Trophoblast cell (in vitro differentiated cells and primary cell): ENCODE data around the gene RPF1.

ENCODE experiments used
- DNase-seq, 2 donors: peaks; one replicate each; pipeline ENCODE4 v3.0.0-alpha.2; 2016
- H2AFZ ChIP-seq: 2 replicates; pipeline ENCODE4 v1.6.1; 2013; ENCODE audit warnings: low read length, moderate library complexity, mild to moderate bottlenecking; ENCODE audit not compliant: insufficient read depth, poor library complexity
- H2AK5ac ChIP-seq: 2 replicates; pipeline ENCODE4 v1.6.1; 2013; ENCODE audit warnings: mild to moderate bottlenecking, low read length
- H2BK120ac ChIP-seq: 2 replicates; pipeline ENCODE4 v1.6.1; 2013; ENCODE audit warnings: low read length, mild to moderate bottlenecking, moderate library complexity; ENCODE audit not compliant: insufficient read depth, poor library complexity
- H2BK12ac ChIP-seq: 2 replicates; pipeline ENCODE4 v1.6.1; 2013; ENCODE audit warnings: mild to moderate bottlenecking, low read length, moderate library complexity
- H2BK5ac ChIP-seq: 2 replicates; pipeline ENCODE4 v1.6.1; 2013; ENCODE audit warnings: low read length, low read depth, moderate library complexity, mild to moderate bottlenecking; ENCODE audit not compliant: poor library complexity
- H3K14ac ChIP-seq: 2 replicates; pipeline ENCODE4 v1.6.1; 2013; ENCODE audit warnings: mild to moderate bottlenecking, low read length
- H3K18ac ChIP-seq: 2 replicates; pipeline ENCODE4 v1.6.1; 2013; ENCODE audit warnings: mild to moderate bottlenecking, low read length
- H3K23ac ChIP-seq: 2 replicates; pipeline ENCODE4 v1.6.1; 2013; ENCODE audit warnings: low read length
- H3K27ac ChIP-seq: 2 replicates; pipeline ENCODE4 v1.5.1; 2013; ENCODE audit warnings: low read depth, mild to moderate bottlenecking, inconsistent platforms, low read length, moderate library complexity
- H3K27me3 ChIP-seq: 2 replicates; pipeline ENCODE4 v1.6.1; 2013; ENCODE audit warnings: inconsistent platforms, mild to moderate bottlenecking, low read length, moderate library complexity; ENCODE audit not compliant: insufficient read depth
- H3K36me3 ChIP-seq, 2 experiments: 1 replicate in 1 of 2; 2 replicates in 1 of 2; pipeline ENCODE4 v1.6.1; 2013; ENCODE audit warnings: low read length in 2 of 2, mild to moderate bottlenecking in 2 of 2, moderate library complexity in 1 of 2; ENCODE audit not compliant: insufficient read depth in 2 of 2, control insufficient read depth in 1 of 2
- H3K4ac ChIP-seq: 2 replicates; pipeline ENCODE4 v1.6.1; 2013; ENCODE audit warnings: low read depth, mild to moderate bottlenecking, low read length, moderate library complexity
- H3K4me1 ChIP-seq, 2 experiments: 1 replicate in 1 of 2; 2 replicates in 1 of 2; pipeline ENCODE4 v1.6.1; 2013; ENCODE audit warnings: low read length in 2 of 2, mild to moderate bottlenecking in 2 of 2, moderate library complexity in 1 of 2; ENCODE audit not compliant: insufficient read depth in 2 of 2, control insufficient read depth in 1 of 2
- H3K4me2 ChIP-seq: 2 replicates; pipeline ENCODE4 v1.6.1; 2013; ENCODE audit warnings: inconsistent platforms, mild to moderate bottlenecking, low read length, moderate library complexity
- H3K4me3 ChIP-seq: 2 replicates; pipeline ENCODE4 v1.5.1; 2013; ENCODE audit warnings: mild to moderate bottlenecking, low read depth, low read length, inconsistent platforms
- H3K79me1 ChIP-seq: one replicate; pipeline ENCODE4 v1.6.1; 2013; ENCODE audit warnings: low read length
- H3K79me2 ChIP-seq: 2 replicates; pipeline ENCODE4 v1.6.1; 2013; ENCODE audit warnings: low read length, mild to moderate bottlenecking; ENCODE audit not compliant: control insufficient read depth, insufficient read depth, poor library complexity
- H3K9ac ChIP-seq: 2 replicates; pipeline ENCODE4 v1.6.1; 2013; ENCODE audit warnings: mild to moderate bottlenecking, low read length
- H3K9me3 ChIP-seq: 2 replicates; pipeline ENCODE4 v1.6.1; 2013; ENCODE audit warnings: low read depth, mild to moderate bottlenecking, control low read depth, inconsistent platforms, low read length; ENCODE audit not compliant: insufficient read depth
- H4K12ac ChIP-seq: 2 replicates; pipeline ENCODE4 v1.6.1; 2013; ENCODE audit warnings: low read depth, mild to moderate bottlenecking, low read length, moderate library complexity
- H4K8ac ChIP-seq: 2 replicates; pipeline ENCODE4 v1.6.1; 2013; ENCODE audit warnings: low read depth, mild to moderate bottlenecking, low read length, moderate library complexity
- H4K91ac ChIP-seq: one replicate; pipeline ENCODE4 v1.6.1; 2013; ENCODE audit warnings: low read depth, mild to moderate bottlenecking, low read length, moderate library complexity
- WGBS: extraction: QIAGEN DNeasy Blood & Tissue Kit; methylation state at CpG from one replicate; pipeline ENCODE4 v1.1.7; 2013; ENCODE audit warnings: missing lambda C conversion rate; ENCODE audit not compliant: insufficient read length, insufficient coverage; ENCODE audit errors: extremely low coverage; 5-methylcytosine and 5-hydroxymethylcytosine counted together

Gene RPF1

DNA sequence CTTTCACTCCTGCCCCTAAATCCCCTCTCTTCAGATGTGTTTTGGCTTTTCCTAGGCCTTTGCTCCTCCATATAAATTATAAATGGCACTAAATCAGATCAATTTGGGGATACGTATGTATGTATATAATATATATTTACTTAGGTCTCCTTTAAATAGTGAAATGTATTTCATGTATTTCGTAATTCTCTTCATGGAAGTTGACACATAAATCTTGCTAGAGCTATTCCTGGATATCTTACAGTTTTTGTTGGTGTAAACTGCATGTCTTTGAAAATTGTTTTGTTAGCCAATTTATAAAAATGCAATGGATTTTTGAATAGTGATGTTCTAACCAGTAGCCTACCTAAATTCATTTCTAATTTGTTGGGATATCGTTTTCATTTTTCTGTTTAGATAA is 9.0 kb downstream of the RPF1 start:
- Histone ChIP-seq H3K14ac (no peak overlapping the region), H3K79me1 (no peaks in the 10 kb centered on the region), H3K4me2 (no peak overlapping the region), H2BK5ac (no peak overlapping the region), H3K18ac (no peak overlapping the region), H3K36me3 (peaks cover 6 to 14% of the 10 kb centered on the region in 2 experiments), H4K12ac (no peak overlapping the region), H3K79me2 (no peaks in the 10 kb centered on the region), H3K4me1 (no peaks in the 10 kb centered on the region), H2AFZ (no peak overlapping the region), H2BK12ac (no peak overlapping the region), H3K27ac (no peak overlapping the region), H3K9ac (no peak overlapping the region), H2AK5ac (no peak overlapping the region), H3K4me3 (no peak overlapping the region), H3K27me3 (no peaks in the 10 kb centered on the region), H4K8ac (no peak overlapping the region), H3K4ac (no peak overlapping the region), H3K9me3 (no peaks in the 10 kb centered on the region), H3K23ac (no peak overlapping the region), H2BK120ac (no peak overlapping the region), H4K91ac (no peak overlapping the region)
- DNase-seq: no peak
- WGBS: no CpG with 5 or more reads among the region's 3 CpGs

GRCh38 chr1:84489766-84490165 is 10.7 kb downstream of the RPF1 start:
- H3K36me3 ChIP-seq: peaks cover 7 to 11% of the 10 kb centered on the region in 2 experiments
- no peak overlapping the region for H3K27ac ChIP-seq
- H2BK5ac ChIP-seq: no peak overlapping the region
- no peak overlapping the region for H2BK12ac ChIP-seq
- DNase-seq: peak; percentile 19 to 70
- H3K4me2 ChIP-seq: no peak overlapping the region
- no peaks in the 10 kb centered on the region for H3K9me3 ChIP-seq
- H3K27me3 ChIP-seq: no peaks in the 10 kb centered on the region
- no peak overlapping the region for H4K12ac ChIP-seq
- no peak overlapping the region for H3K14ac ChIP-seq
- no peak overlapping the region for H3K9ac ChIP-seq
- no peak overlapping the region for H3K4ac ChIP-seq
- no peaks in the 10 kb centered on the region for H3K79me1 ChIP-seq
- H3K4me1 ChIP-seq: no peaks in the 10 kb centered on the region
- no peak overlapping the region for H2AK5ac ChIP-seq
- no peaks in the 10 kb centered on the region for H3K79me2 ChIP-seq
- H3K4me3 ChIP-seq: no peak overlapping the region
- no peak overlapping the region for H4K91ac ChIP-seq
- no peak overlapping the region for H3K23ac ChIP-seq
- no CpG with 5 or more reads among the region's 2 CpGs for WGBS
- H2BK120ac ChIP-seq: no peak overlapping the region
- no peak overlapping the region for H3K18ac ChIP-seq
- no peak overlapping the region for H2AFZ ChIP-seq
- H4K8ac ChIP-seq: no peak overlapping the region

- Histone ChIP-seq H3K18ac (no peak overlapping the region), H3K36me3 (peaks cover 7 to 16% of the 10 kb centered on the region in 2 experiments), H2BK120ac (no peak overlapping the region), H3K4me1 (no peaks in the 10 kb centered on the region), H3K9ac (no peak overlapping the region), H2BK5ac (no peak overlapping the region), H3K79me2 (no peaks in the 10 kb centered on the region), H3K9me3 (no peaks in the 10 kb centered on the region), H3K4ac (no peak overlapping the region), H2BK12ac (no peak overlapping the region), H3K4me2 (no peak overlapping the region), H4K91ac (no peak overlapping the region), H3K14ac (no peak overlapping the region), H2AFZ (no peak overlapping the region), H3K27ac (no peak overlapping the region), H3K79me1 (no peaks in the 10 kb centered on the region), H3K27me3 (no peaks in the 10 kb centered on the region), H4K8ac (no peak overlapping the region), H3K4me3 (no peak overlapping the region), H3K23ac (no peak overlapping the region), H4K12ac (no peak overlapping the region), H2AK5ac (no peak overlapping the region)
- WGBS: no CpG with 5 or more reads among the region's 1 CpG
- peak; percentile 14 to 53 for DNase-seq
Observed at GRCh38 chr1:84492726-84493125, 13.7 kb downstream of the RPF1 start.

DNA sequence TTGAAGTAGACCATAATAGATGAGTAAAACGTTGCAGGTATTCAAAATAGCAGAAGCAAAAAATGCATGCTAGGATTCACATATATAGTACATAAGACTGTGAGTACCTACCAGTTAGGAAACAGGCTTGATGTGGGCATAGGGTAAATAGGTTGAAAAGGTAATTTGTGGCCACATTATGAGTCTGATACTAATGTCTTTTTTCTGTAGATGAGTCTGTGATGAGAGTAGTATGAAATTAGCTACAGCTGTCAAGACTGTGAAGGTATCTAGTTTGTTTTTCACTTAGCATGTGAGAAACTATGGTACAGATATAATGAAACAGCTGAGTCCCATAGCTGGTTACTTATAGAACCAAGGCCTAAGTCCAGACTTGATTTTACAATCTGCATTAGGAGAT is 14.7 kb downstream of the RPF1 start:
- H3K9me3 ChIP-seq: no peaks in the 10 kb centered on the region
- H2BK5ac ChIP-seq: no peak overlapping the region
- no peak overlapping the region for H3K14ac ChIP-seq
- no peak overlapping the region for H2AFZ ChIP-seq
- H3K18ac ChIP-seq: no peak overlapping the region
- no peak overlapping the region for H3K4ac ChIP-seq
- no peak overlapping the region for H2AK5ac ChIP-seq
- no peak overlapping the region for H3K4me3 ChIP-seq
- no peak overlapping the region for H3K9ac ChIP-seq
- H2BK120ac ChIP-seq: no peak overlapping the region
- H3K27me3 ChIP-seq: no peaks in the 10 kb centered on the region
- no peak overlapping the region for H3K4me2 ChIP-seq
- H4K8ac ChIP-seq: no peak overlapping the region
- no peaks in the 10 kb centered on the region for H3K79me2 ChIP-seq
- no peak overlapping the region for H3K23ac ChIP-seq
- H4K91ac ChIP-seq: no peak overlapping the region
- no CpG with 5 or more reads among the region's 1 CpG for WGBS
- H3K79me1 ChIP-seq: no peaks in the 10 kb centered on the region
- no peak overlapping the region for H2BK12ac ChIP-seq
- peaks cover 7 to 19% of the 10 kb centered on the region in 2 experiments for H3K36me3 ChIP-seq
- no peaks in the 10 kb centered on the region for H3K4me1 ChIP-seq
- no peak overlapping the region for H4K12ac ChIP-seq
- DNase-seq: no peak
- H3K27ac ChIP-seq: no peak overlapping the region
